ENCODE data around the gene MSI2.

The MSI2 gene

GRCh38 chr17:57405491-57406072 is 149.3 kb downstream of the MSI2 start:
- no peak overlapping the region for H2BK12ac ChIP-seq (ENCODE audit: low read length)
- H2BK15ac ChIP-seq (ENCODE audit: low read length) = no peak overlapping the region
- no peak overlapping the region for H3K4me2 ChIP-seq (ENCODE audit: insufficient read depth, low read length, poor library complexity, severe bottlenecking)
- no peak overlapping the region for H4K91ac ChIP-seq (ENCODE audit: low read depth, low read length, poor library complexity)
- no peaks in the 10 kb centered on the region for H3K27me3 ChIP-seq (ENCODE audit: control insufficient read depth in 3 of 3, insufficient read depth in 3 of 3, low read depth in 1 of 3, low read length in 3 of 3)
- no peak overlapping the region for H3K14ac ChIP-seq (ENCODE audit: low read length)
- no peaks in the 10 kb centered on the region for H3K9me3 ChIP-seq (replicated peaks in 1 of 2; ENCODE audit: control insufficient read depth in 2 of 2, insufficient read depth in 1 of 2, low read depth in 1 of 2, low read length in 2 of 2)
- H2BK5ac ChIP-seq (ENCODE audit: low read length) = no peak overlapping the region
- H4K8ac ChIP-seq (ENCODE audit: low read depth, low read length) = no peak overlapping the region
- H3K79me1 ChIP-seq (ENCODE audit: low read depth, low read length) = peaks cover 4% of the 10 kb centered on the region
- H3K18ac ChIP-seq (ENCODE audit: low read length) = no peak overlapping the region
- no peak overlapping the region for H3K23ac ChIP-seq (ENCODE audit: low read depth, low read length, poor library complexity)
- H3K4ac ChIP-seq (ENCODE audit: low read length) = no peak overlapping the region
- no CpG with 5 or more reads among the region's 5 CpGs for WGBS, 2 donors (ENCODE audit: extremely low coverage in 2 of 2, insufficient read length in 2 of 2, insufficient replicate concordance in 1 of 2)
- H2AFZ ChIP-seq (ENCODE audit: low read length) = no peak overlapping the region
- DNase-seq (ENCODE audit: low spot score) = no peak
- H3K4me1 ChIP-seq (ENCODE audit: control insufficient read depth in 2 of 2, insufficient read depth in 1 of 2, low read depth in 1 of 2, low read length in 2 of 2) = peaks cover 61 to 64% of the 10 kb centered on the region in 2 donors
- H3K27ac ChIP-seq (replicated peaks; ENCODE audit: low read length) = peak overlapping the region; percentile 95
- H3K4me3 ChIP-seq (ENCODE audit: low read length in 2 of 2) = no peak overlapping the region
- H3K9ac ChIP-seq (ENCODE audit: low read depth, low read length, poor library complexity) = no peak overlapping the region
- no peak overlapping the region for H2AK5ac ChIP-seq (ENCODE audit: low read depth, low read length)
- peaks cover 2 to 52% of the 10 kb centered on the region in 2 donors for H3K36me3 ChIP-seq (replicated peaks in 1 of 2; ENCODE audit: control insufficient read depth in 2 of 2, insufficient read depth in 2 of 2, low read length in 2 of 2)
- no peak overlapping the region for H2BK120ac ChIP-seq (ENCODE audit: low read depth, low read length)

GRCh38 chr17:57406131-57406980 is 150.0 kb downstream of the MSI2 start:
- Histone ChIP-seq H3K79me1 (ENCODE audit: low read depth, low read length) (peaks cover 4% of the 10 kb centered on the region), H3K18ac (ENCODE audit: low read length) (peak overlapping the region; percentile 86), H3K4ac (ENCODE audit: low read length) (no peak overlapping the region), H3K4me2 (ENCODE audit: insufficient read depth, low read length, poor library complexity, severe bottlenecking) (no peak overlapping the region), H3K14ac (ENCODE audit: low read length) (no peak overlapping the region), H4K8ac (ENCODE audit: low read depth, low read length) (no peak overlapping the region), H3K9ac (ENCODE audit: low read depth, low read length, poor library complexity) (no peak overlapping the region), H3K27ac (replicated peaks; ENCODE audit: low read length) (peak overlapping the region; percentile 97), H2AK5ac (ENCODE audit: low read depth, low read length) (no peak overlapping the region), H3K36me3 (replicated peaks in 1 of 2; ENCODE audit: control insufficient read depth in 2 of 2, insufficient read depth in 2 of 2, low read length in 2 of 2) (peaks cover 2 to 45% of the 10 kb centered on the region in 2 donors), H3K27me3 (ENCODE audit: control insufficient read depth in 3 of 3, insufficient read depth in 3 of 3, low read depth in 1 of 3, low read length in 3 of 3) (no peaks in the 10 kb centered on the region), H2AFZ (ENCODE audit: low read length) (no peak overlapping the region), H2BK12ac (ENCODE audit: low read length) (no peak overlapping the region), H3K4me3 (ENCODE audit: low read length in 2 of 2) (no peak overlapping the region), H3K9me3 (replicated peaks in 1 of 2; ENCODE audit: control insufficient read depth in 2 of 2, insufficient read depth in 1 of 2, low read depth in 1 of 2, low read length in 2 of 2) (no peaks in the 10 kb centered on the region), H3K23ac (ENCODE audit: low read depth, low read length, poor library complexity) (no peak overlapping the region), H3K4me1 (ENCODE audit: control insufficient read depth in 2 of 2, insufficient read depth in 1 of 2, low read depth in 1 of 2, low read length in 2 of 2) (peaks cover 57 to 62% of the 10 kb centered on the region in 2 donors), H2BK5ac (ENCODE audit: low read length) (peak overlapping the region; percentile 68), H2BK15ac (ENCODE audit: low read length) (no peak overlapping the region), H2BK120ac (ENCODE audit: low read depth, low read length) (no peak overlapping the region), H4K91ac (ENCODE audit: low read depth, low read length, poor library complexity) (no peak overlapping the region)
- DNase-seq (ENCODE audit: low spot score) = peak; percentile 98
- WGBS, 2 donors (ENCODE audit: extremely low coverage in 2 of 2, insufficient read length in 2 of 2, insufficient replicate concordance in 1 of 2) = no CpG with 5 or more reads among the region's 25 CpGs

- no peaks in the 10 kb centered on the region for H3K9me3 ChIP-seq (replicated peaks in 1 of 2; ENCODE audit: control insufficient read depth in 2 of 2, insufficient read depth in 1 of 2, low read depth in 1 of 2, low read length in 2 of 2)
- H3K4me1 ChIP-seq (ENCODE audit: control insufficient read depth in 2 of 2, insufficient read depth in 1 of 2, low read depth in 1 of 2, low read length in 2 of 2) = peaks cover 51 to 56% of the 10 kb centered on the region in 2 donors
- H2BK15ac ChIP-seq (ENCODE audit: low read length) = no peak overlapping the region
- H3K9ac ChIP-seq (ENCODE audit: low read depth, low read length, poor library complexity) = no peak overlapping the region
- no peak overlapping the region for H4K8ac ChIP-seq (ENCODE audit: low read depth, low read length)
- no peak overlapping the region for H3K14ac ChIP-seq (ENCODE audit: low read length)
- no peaks in the 10 kb centered on the region for H3K27me3 ChIP-seq (ENCODE audit: control insufficient read depth in 3 of 3, insufficient read depth in 3 of 3, low read depth in 1 of 3, low read length in 3 of 3)
- H2AFZ ChIP-seq (ENCODE audit: low read length) = no peak overlapping the region
- H2BK5ac ChIP-seq (ENCODE audit: low read length) = peak overlapping the region; percentile 68
- peaks cover under 1 to 39% of the 10 kb centered on the region in 2 donors for H3K36me3 ChIP-seq (replicated peaks in 1 of 2; ENCODE audit: control insufficient read depth in 2 of 2, insufficient read depth in 2 of 2, low read length in 2 of 2)
- H3K4ac ChIP-seq (ENCODE audit: low read length) = no peak overlapping the region
- no peak overlapping the region for H2BK12ac ChIP-seq (ENCODE audit: low read length)
- H4K91ac ChIP-seq (ENCODE audit: low read depth, low read length, poor library complexity) = no peak overlapping the region
- H3K79me1 ChIP-seq (ENCODE audit: low read depth, low read length) = peaks cover 4% of the 10 kb centered on the region
- peak overlapping the region; percentile 28 for H3K4me2 ChIP-seq (ENCODE audit: insufficient read depth, low read length, poor library complexity, severe bottlenecking)
- H3K23ac ChIP-seq (ENCODE audit: low read depth, low read length, poor library complexity) = no peak overlapping the region
- DNase-seq (ENCODE audit: low spot score) = no peak
- H2BK120ac ChIP-seq (ENCODE audit: low read depth, low read length) = peak overlapping the region; percentile 36
- H3K27ac ChIP-seq (replicated peaks; ENCODE audit: low read length) = peak overlapping the region; percentile 97
- no peak overlapping the region for H3K4me3 ChIP-seq (ENCODE audit: low read length in 2 of 2)
- H3K18ac ChIP-seq (ENCODE audit: low read length) = peak overlapping the region; percentile 86
- H2AK5ac ChIP-seq (ENCODE audit: low read depth, low read length) = no peak overlapping the region
- no CpG with 5 or more reads among the region's 12 CpGs for WGBS, 2 donors (ENCODE audit: extremely low coverage in 2 of 2, insufficient read length in 2 of 2, insufficient replicate concordance in 1 of 2)
Observed at GRCh38 chr17:57406981-57407286, 150.6 kb downstream of the MSI2 start.

GRCh38 chr17:57407287-57408070 is 151.2 kb downstream of the MSI2 start:
- Histone ChIP-seq H3K18ac (ENCODE audit: low read length) (peak overlapping the region; percentile 76), H2BK15ac (ENCODE audit: low read length) (no peak overlapping the region), H3K9ac (ENCODE audit: low read depth, low read length, poor library complexity) (no peak overlapping the region), H3K9me3 (replicated peaks in 1 of 2; ENCODE audit: control insufficient read depth in 2 of 2, insufficient read depth in 1 of 2, low read depth in 1 of 2, low read length in 2 of 2) (no peaks in the 10 kb centered on the region), H3K27ac (replicated peaks; ENCODE audit: low read length) (peak overlapping the region; percentile 97), H3K36me3 (replicated peaks in 1 of 2; ENCODE audit: control insufficient read depth in 2 of 2, insufficient read depth in 2 of 2, low read length in 2 of 2) (peaks cover 0 to 34% of the 10 kb centered on the region in 2 donors), H3K4ac (ENCODE audit: low read length) (no peak overlapping the region), H3K23ac (ENCODE audit: low read depth, low read length, poor library complexity) (no peak overlapping the region), H4K8ac (ENCODE audit: low read depth, low read length) (no peak overlapping the region), H2AK5ac (ENCODE audit: low read depth, low read length) (no peak overlapping the region), H3K14ac (ENCODE audit: low read length) (no peak overlapping the region), H2BK5ac (ENCODE audit: low read length) (peak overlapping the region; percentile 68), H3K4me3 (ENCODE audit: low read length in 2 of 2) (no peak overlapping the region), H2BK120ac (ENCODE audit: low read depth, low read length) (peak overlapping the region; percentile 36), H3K4me2 (ENCODE audit: insufficient read depth, low read length, poor library complexity, severe bottlenecking) (peak overlapping the region; percentile 35), H3K79me1 (ENCODE audit: low read depth, low read length) (peaks cover 4% of the 10 kb centered on the region), H2BK12ac (ENCODE audit: low read length) (peak overlapping the region; percentile 77), H3K27me3 (ENCODE audit: control insufficient read depth in 3 of 3, insufficient read depth in 3 of 3, low read depth in 1 of 3, low read length in 3 of 3) (no peaks in the 10 kb centered on the region), H2AFZ (ENCODE audit: low read length) (no peak overlapping the region), H3K4me1 (ENCODE audit: control insufficient read depth in 2 of 2, insufficient read depth in 1 of 2, low read depth in 1 of 2, low read length in 2 of 2) (peaks cover 46 to 51% of the 10 kb centered on the region in 2 donors), H4K91ac (ENCODE audit: low read depth, low read length, poor library complexity) (no peak overlapping the region)
- DNase-seq (ENCODE audit: low spot score) = no peak
- no CpG with 5 or more reads among the region's 9 CpGs for WGBS, 2 donors (ENCODE audit: extremely low coverage in 2 of 2, insufficient read length in 2 of 2, insufficient replicate concordance in 1 of 2)

Measured in neuronal stem cell (in vitro differentiated cells).